NOMO-1 treated with DMSO at 0.1 percent for 48 hours (cell line): Measurements from ENCODE around the gene TRIM66.

Experiments used
- DNase-seq: peaks from one replicate; lab custom pipeline; 2025; ENCODE audit not compliant: unreplicated experiment; lab: John Stamatoyannopoulos, UW

TRIM66 gene

DNA sequence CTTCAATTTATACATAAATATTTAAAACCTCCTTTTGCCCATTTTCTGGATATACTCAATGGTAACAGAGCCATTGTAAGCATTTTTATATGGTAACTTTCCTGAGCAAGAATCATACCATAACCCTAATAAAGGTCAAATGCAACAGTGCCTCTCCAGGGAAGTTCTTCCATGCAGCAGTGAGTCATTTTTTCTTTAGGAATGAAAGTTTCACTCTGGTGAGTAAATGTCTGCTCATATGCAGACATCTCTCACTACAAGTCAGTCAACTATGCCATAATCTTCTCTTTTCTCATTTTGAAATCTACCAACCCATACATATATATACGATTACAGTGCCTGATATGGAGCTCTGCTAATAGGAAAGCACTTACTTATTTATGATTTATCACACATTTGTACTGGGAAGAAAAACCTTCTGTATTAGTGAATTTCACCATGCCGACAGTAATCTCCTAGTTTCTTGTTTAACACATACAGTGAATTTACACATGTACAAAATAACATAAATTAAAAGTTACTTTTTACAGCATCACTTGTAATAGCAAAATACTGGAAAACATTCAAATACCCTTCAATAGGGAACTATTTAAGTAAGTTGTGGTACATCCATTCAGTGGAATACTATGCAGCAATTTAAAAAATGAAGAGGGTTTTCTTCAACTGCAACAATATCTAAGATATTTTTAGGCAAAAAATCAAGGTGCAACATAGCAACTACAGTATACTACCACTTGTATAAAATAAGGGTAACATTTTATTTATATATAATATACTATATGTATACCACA lies 104.5 kb downstream of the TRIM66 start:
- DNase-seq = no peak

DNA sequence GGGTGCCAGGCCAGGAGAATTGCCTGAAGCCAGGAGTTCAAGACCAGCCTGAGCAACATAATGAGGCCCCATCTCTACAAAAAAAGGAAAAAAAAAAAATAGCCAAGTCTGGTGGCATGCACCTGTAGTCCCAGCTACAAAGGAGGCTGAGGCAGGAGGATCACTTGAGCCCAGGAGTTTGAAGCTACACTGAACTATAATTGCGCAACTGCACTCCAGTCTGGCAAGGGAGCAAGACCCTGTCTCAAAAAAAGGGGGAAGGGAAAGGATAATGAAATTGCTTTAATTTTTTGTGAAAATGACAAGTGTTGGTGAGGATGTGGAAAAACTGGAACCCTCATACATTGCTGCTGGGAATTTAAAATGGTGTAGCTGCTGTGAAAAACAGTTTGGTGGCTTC lies 107.7 kb downstream of the TRIM66 start:
- DNase-seq = no peak

DNA sequence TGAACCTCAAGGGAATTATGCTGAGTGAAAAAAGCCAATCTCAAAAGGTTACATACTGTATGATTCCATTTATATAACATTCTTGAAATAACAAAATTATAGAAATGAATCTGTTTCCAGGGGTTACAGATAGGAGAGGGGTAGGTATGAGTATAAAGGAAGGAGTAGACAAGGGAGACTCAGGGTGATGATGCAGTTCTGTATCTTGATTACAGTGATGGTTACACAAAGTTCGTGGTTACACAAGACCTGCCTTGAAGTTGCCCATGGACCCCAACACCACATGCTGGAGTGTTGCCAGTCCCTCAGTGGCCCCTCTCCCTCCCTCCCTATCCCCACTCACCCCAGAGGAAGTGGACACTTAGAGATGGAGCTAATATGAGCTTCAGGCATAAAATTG lies 108.7 kb downstream of the TRIM66 start:
- DNase-seq = no peak

DNA sequence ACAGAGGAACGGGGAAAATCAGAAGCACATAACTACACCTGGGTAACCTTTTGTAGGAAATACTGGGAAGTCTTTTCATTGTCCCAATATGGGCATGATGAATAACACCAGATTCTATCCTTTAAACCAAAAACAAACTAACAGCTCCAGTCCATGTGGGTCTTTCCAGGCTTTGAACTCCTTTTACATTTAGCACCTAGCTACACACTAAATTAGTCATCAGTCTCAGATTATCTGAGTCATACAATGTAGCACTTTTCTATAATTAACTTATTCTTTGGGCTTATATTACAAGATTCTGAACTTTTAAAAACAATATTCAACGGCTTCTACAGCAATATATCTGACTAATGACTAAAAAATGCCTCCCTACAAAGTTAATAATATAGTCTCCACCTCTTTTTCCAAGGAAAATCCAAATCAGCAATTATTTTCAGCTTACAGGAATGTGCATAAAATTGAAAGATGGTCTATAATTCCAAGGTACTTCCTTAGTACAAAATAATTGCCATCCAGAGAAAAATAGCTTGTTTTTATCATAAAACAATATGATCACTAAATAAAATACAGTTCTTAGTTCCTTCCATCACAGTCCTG lies 114.8 kb downstream of the TRIM66 start:
- no peak for DNase-seq

DNA sequence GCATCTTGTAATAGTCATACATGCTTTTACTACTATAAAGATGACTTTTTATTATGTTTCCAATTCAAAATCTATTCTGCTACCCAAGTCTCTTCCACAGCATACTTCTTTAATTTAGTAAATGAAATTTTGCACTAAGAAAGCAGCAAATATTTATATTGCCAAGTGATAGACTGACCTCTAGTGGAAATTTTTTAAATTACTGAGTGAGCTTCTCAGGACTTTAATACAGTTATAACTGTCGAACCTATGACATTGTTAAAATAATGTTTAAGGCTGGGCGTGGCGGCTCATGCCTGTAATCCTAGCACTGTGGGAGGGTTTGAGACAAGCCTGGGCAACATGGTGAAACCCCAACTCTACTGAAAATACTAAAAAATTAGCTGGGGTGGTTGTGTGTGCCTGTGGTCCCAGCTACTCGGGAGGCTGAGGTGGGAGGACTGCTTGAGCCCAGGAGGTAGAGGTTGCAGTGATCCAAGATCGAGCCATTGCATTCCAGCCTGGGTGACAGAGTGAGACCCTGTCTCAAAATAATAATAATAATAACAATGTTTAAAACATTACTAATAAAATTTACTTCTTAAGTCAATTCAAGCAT lies 115.8 kb downstream of the TRIM66 start:
- peak; percentile 59 for DNase-seq

DNA sequence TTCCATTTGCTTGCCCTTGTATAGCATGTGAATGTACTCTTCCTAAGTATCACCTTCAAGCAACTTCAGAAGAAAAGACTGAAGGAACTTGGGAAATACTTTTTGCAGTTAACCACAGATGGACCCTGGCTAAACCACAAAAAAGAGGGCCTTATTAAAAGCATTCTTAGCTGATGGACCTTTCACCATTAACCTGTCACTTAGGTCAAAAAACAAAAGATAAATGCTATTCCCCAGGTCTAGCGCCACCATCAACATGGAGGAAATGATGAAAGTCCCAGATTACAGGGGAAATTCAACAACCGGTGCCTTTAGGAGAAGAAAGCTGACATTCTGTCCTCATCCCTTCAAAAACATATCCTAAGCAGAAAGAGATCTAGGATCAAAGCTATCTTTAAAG lies 117.9 kb downstream of the TRIM66 start:
- DNase-seq = no peak
